GM21390 (cell line): ENCODE data around the gene ARRDC3.
"Not testable (repeated sequence)": the region's sequence is repeated elsewhere in the genome, so short reads cannot be mapped to it uniquely, and the experiment has no call there.

ENCODE experiments used
- ATAC-seq: cut with Tn5 transposase; IDR thresholded peaks from one replicate; pipeline ENCODE4 v1.9.1; 2021; ENCODE audit not compliant: unreplicated experiment

Gene ARRDC3

DNA sequence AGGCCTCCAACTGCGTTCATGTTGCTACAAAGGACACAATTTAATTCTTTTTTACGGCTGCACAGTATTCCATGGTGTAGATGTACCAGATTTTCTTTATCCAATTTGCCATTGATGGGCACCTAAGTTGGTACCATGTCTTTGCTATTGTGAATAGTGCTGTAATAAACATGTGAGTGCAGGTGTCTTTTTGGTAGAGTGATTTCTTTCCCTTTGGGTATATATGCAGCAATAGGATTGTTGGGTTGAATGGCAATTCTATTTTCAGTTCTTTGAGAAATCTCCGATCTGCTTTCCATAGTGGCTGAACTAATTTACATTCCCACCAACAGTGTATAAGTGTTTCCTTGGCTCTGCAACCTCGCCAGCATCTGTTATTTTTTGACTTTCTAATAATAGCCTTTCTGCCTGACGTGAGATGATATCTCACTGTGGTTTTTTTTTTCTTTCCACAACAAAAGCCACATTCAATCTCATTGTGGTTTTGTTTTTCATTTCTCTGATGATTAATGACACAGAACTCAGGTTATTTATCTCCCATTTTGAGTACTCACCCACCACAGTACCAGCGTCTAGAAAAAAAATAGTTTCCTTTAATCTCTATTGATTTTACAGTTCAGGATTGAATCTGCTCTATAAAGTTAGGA is 21.9 kb downstream of the ARRDC3 start:
- peak; percentile 86 for ATAC-seq

DNA sequence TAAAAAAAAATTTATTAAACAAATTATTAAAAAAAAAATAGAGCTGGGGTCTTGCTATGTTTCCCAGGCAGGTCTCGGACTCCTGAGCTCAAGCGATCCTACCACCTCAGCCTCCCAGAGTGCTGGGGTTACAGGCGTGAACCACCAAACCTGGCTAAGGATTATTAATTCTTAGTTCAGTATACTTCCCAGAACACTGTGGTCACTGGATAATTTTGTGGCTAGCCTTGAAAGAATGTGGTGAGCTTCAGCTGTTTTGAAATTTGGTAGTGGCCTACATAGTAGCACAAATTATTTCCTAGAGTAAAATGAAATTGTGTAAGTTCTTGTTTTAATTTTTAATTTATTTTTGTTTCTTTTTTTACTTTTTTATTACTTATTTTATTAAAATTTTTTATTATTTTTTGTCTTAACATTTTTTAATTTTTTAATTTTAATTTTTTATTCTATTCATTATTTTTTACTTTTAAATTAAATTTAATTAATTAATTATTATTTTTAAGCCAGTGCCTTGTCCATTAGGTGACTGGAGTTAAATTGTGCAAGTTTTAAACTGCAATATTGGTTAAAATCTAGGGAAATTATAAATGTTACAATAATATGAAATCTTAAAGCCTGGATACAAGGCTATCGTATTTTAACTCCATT is 23.0 kb downstream of the ARRDC3 start:
- ATAC-seq = no peak

DNA sequence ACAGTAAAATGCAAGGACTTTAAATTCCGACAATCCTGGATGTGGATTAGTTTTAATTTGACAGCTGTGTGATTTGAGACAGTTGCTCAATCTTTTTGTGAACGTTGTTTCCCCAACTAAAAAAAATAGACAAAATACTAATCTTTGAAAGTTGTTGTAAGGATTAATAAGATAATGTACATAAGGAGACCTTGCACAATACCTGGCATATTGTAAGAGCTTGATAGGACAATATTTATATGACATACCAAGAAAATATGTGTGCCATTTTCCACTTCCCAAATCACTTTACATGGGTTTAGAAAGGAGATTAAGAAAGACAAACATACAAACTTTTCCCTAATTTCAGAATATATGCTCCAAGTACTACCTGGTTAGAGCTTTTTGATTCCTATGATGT is 25.3 kb downstream of the ARRDC3 start:
- no peak for ATAC-seq

DNA sequence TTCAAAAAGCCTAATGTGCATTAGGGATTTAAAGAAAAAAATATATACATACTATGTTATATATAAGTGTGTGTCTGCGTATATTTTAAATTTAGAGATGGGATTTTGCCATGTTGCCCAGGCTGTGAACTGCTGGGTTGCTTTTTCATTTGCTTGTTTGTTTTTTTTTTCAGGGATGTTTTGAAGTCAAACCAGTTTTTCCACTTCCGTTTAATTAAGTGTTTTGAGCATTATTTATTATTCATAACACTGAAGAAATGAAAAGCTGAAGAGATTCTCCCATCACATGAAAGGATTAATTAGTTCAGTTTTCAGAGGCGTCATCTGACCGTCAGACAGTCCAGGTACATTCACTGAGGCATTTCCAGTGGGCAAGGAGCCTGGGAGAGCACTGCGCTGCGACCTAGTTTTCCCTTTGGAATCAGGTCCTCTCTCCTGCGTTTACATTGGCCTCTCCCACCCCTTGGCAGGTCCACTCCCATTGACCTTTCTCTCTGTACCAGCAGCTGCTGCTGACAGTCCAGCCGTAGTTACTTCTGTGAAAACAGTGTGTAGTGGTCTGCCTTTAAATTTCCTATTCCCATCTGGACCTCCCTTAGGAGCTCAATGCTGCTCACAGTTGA is 26.0 kb downstream of the ARRDC3 start:
- ATAC-seq = no peak

DNA sequence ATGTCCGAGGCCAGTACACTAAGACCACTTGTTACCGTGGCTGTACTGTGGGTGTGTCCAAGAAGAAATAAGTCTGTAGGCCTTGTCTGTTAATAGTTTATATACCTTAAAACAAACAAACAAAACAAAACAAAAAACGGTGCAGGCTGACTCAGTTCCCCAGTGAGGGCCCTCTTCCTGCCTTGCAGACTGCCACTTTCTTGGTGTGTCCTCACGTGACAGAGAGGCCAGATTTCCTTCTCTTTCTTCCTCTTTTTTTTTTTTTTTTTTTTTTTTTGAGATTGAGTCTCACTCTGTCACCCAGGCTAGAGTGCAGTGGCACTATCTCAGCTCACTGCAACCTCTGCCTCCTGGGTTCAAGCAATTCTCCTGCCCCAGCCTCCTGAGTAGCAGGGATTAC is 28.2 kb downstream of the ARRDC3 start:
- ATAC-seq = not testable (repeated sequence)

DNA sequence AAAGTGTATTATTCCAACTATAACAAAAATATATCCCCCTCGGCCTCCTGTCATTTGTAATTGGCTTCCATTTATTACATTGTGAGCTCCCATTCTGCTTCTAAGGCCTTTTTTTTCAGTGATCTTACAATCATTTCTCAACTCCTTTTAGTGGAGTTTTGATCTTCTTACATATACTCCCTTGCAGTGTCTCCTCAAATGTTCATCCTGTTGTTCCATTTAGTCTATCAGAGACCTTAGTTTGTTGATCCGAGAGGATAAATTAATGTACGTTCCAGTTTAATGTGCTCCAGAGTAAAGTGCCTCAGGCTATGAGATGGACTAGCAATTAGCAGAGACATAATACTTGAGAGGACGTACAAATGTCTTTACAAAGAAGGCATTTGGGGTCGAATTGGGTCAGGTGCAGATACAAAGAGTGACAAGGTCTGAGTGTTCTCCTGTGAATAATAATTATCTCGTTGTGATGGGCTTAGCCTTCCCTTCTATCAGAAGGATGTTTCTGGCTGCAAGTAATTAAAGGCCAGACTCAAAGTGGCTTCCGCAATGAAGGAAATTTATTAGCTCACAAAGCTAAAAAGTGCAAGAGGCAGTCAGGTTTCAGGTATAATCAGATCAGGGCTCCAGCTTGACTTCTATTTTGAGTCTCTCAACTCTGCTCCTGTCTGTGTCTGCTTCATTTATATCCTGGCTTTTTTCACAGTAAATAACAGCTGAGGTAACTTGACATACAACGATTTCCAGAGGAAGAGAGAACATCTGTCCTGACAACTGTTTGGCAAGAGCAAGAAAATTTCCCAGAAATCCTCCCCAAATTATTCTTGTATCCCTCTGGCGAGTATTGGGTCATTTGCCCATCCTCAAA is 30.1 kb downstream of the ARRDC3 start:
- no peak for ATAC-seq

DNA sequence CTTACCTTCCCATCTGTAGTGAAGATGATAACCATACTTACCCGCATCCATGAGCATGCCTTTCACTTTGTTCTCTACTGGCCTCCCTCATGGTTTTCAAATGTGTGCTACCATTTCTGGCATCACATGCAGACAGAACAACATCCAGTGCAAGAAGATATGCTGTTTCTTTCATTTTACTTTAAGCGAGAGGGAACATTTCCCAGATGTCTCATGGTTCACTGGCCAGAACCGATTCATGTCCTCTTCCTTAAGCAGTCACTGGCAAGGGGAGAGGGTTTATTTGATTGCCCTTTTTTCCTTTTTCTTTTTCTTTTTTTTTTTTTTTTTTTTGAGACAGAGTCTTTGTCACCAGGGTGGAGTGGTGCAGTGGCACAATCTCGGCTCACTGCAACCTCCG is 37.7 kb downstream of the ARRDC3 start:
- ATAC-seq = no peak

DNA sequence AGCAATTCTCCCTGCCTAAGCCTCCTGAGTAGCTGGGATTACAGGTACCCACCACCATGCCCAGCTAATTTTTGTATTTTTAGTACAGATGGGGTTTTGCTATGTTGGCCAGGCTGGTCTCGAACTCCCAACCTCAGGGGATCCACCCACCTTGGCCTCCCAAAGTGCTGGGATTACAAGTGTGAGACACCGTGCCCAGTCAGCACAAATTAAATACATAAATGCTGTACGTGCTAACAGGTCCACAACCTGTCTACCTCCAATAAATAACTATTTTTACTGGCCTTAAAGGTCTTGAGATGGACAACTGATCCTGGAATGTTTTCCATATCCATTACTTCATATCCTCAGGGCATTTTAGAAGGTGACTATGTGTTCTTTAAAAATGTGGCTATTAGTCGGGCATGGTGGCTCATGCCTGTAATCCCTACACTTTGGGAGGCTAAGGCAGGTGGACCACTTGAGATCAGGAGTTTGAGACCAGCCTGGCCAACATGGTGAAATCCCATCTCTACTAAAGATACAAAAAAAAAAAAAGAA is 38.4 kb downstream of the ARRDC3 start:
- not testable (repeated sequence) for ATAC-seq

DNA sequence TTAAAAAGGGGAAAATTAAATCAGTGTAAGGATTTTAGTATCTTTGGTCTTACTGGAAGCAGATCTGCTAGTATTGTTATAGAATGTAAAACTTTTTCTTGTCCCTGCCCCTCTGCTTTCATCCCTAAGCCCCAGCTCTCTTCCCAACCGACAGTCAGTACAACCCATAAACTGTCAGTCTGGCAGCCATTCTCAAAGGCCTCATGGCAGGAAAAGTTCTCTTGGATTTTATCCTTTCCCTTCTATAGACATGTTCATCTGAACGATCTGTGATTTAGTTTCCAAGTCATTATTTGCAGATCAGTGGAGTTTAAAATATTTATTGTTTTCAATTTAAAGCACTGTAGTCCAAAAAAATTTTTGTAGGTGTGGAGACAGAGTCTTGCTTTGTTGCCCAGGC is 39.2 kb downstream of the ARRDC3 start:
- no peak for ATAC-seq

DNA sequence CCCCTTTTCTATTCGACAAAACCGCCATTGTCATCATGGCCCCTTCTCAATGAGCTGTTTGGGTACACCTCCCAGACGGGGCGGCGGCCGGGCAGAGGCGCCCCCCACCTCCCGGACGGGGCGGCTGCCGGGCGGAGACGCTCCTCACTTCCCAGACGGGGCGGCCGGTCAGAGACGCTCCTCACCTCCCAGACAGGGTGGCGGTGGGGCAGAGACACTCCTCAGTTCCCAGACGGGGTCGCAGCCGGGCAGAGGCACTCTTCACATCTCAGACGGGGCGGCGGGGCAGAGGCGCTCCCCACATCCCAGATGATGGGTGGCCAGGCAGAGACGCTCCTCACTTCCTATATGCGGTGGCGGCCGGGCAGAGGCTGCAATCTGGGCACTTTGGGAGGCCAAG is 40.2 kb downstream of the ARRDC3 start:
- not testable (repeated sequence) for ATAC-seq

DNA sequence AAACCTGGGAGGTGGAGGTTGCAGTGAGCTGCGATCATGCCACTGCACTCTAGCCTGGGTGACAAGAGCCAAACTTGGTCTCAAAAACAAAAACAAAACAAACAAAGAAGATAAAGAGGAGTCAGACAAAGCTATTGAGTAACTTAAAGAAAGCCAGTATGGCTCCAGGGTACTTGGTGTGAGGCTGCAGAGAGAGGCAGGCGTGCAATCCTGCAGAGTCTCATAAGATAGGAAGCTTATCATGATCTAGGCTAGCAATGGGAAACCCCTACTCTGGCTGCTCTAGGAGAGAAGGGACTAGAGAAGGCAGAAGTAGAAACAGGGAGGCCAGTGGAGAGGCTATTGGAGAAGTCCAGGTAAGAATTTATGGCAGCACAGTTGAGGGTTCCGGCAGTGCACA is 42.0 kb downstream of the ARRDC3 start:
- no peak for ATAC-seq

DNA sequence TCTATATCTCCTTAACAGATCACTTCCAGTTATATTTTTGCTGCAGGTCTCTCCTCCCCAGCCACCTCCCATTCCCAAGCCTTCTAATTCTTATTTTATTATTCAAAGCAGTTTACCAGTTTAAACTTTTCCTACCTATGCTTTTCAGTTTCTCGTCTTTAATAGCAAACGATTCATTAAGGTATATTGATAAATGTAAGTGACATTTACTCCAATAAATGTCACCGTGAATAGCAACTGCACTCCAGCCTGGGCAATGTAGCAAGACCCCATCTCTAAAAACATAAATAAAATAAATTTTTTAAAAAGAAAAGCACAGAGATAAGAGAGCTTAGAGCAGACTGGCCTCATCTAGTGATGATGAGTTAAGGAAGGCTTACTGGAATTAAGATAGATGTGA is 42.6 kb downstream of the ARRDC3 start:
- no peak for ATAC-seq

DNA sequence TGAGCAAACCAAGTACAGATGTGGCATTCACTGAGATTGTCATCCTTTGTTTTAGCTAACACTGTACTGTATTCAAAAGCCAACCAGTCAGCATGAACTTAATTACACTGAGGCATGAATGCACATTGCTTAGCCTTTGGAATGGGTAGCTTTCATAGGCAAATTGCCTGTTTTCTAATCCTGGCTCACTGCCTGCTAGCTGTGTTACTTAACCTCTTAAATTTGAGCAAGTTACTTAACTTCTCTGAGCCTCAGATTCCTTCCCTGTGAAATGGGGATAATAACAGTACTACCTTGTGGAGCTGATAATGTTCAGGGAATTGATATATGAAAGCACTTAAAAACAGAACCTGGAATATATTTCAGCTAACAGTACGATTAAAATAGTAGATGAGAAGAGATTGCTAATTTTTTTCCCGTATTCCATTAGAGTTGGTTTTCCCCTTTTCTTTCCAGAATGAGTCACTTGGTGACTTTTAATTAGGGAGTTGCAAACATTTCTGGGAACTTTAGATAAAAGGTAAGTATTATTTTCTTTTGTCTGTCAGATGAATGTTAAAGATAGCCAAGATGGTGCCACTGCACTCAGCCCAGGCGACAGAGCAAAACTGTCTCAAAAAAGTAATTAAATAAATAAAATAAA is 43.9 kb downstream of the ARRDC3 start:
- ATAC-seq = no peak

DNA sequence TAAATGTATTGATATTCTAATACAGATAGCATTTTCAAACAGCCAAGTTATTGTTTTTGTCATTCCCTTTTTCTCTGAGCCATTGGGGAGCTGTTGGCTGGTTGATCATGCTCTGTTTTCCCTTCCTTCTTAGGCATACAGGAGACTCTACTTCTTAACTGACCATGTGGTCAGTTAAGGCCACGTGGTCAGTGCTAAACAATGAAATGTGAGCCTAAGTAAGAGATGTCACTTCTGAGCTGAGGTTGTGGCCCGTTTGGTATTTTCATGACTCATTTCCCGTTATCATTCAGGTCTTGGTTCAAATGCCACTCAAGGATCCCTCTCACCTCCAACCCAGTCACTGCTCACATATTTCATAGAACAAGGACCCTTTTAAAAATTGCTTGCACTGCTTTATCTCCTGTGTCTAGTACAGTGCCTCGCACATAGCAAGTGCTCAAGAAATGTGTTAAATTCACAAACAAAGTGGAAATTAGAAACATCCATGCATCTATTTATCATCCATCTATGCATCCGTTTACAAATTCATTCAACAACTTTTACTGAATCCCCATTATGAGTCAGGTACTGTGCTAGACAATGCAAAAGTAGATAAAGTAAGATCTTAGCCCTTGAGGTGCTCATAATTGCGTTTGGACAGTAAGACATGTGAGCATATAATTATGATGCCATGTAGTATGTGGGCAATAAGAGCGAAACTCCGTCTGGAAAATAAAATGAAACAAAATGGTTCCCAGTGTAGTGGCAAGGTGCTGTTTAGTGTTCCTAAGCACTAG is 50.7 kb downstream of the ARRDC3 start:
- ATAC-seq = peak; percentile 50

DNA sequence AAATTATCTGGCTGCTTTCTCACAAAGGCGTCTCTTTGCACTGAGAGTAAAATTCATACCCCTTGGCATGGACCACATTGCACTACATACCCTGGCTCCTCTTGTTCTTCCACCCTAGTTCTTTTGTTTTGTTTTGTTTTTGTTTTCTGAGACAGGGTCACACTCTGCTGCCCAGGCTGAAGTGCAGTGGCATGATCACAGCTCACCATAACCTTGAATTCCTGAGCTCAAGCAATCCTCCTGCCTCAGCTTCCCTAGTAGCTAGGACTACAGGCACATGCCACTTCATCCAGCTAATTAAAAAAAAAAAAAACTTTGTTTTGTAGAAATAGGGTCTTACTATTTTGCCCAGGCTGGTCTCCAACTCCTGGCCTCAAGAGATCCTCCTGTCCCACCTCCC is 51.4 kb downstream of the ARRDC3 start:
- no peak for ATAC-seq

DNA sequence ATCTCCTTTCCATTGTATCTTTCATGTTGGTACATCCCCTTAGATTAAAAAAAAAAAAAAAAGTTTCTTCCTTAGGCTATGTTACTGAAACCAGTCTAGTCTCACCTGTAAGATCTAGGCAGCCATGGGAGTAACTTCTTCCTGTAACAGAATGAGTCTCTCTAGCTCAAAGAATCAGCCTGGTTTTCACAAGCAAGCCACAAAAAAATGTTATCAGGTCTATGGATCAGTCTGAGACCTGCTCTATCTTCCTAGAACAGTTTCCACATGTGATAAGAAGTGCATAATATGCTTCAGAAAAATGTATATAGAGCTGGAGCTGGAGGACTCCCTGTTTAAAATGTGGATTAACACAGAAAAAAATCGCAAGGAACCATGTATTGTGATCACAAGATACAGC is 53.8 kb downstream of the ARRDC3 start:
- ATAC-seq = no peak

DNA sequence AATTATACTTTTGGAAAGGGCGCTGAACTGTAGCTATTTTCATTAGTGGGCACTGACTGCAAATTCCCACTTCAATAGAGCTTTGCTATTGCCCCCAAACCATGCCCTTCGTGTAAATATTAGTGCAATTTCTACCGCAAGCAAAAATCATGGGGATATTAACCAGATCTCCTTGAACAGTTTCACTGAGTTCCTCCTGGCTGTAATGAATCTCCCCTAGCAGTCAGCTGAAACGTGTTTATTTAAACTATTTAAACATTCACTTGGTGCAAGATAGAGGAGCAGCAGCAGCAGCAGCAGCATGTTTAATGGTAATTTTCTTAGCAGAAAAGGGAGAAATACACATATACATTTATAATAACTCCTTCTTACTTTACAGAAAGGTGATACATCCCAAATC is 54.4 kb downstream of the ARRDC3 start:
- no peak for ATAC-seq

DNA sequence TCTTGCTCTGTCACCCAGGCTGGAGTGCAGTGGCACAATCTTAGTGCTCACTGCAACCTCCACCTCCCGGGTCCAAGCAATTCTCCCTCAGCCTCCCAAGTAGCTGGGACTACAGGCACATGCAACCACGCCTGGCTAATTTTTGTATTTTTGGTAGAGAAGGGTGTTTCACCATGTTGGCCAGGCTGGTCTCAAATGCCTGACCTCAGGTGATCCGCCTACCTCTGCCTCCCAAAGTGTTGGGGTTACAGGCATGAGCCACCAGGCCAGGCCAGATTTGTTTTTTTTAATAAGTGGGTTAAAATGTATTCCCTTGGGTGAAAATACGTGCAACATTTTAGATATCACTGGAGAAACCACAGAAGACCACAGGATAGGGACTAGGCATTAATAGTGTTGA is 60.1 kb downstream of the ARRDC3 start:
- not testable (repeated sequence) for ATAC-seq

DNA sequence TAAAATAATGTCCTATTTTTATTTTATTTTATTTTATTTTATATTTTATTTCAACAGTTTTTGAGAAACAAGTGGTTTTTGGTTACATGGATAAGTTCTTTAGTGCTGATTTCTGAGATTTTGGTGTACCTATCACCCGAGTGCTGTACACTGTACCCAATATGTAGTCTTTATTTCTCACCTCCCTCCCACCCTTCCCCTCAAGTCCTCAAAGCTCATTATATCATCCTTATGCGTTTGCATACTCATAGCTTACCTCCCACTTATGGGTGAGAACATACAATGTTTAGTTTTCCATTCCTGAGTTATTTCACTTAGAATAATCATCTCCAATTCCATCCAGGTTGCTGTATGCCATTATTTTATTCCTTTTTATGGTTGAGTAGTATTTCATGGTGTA is 63.5 kb downstream of the ARRDC3 start:
- no peak for ATAC-seq

DNA sequence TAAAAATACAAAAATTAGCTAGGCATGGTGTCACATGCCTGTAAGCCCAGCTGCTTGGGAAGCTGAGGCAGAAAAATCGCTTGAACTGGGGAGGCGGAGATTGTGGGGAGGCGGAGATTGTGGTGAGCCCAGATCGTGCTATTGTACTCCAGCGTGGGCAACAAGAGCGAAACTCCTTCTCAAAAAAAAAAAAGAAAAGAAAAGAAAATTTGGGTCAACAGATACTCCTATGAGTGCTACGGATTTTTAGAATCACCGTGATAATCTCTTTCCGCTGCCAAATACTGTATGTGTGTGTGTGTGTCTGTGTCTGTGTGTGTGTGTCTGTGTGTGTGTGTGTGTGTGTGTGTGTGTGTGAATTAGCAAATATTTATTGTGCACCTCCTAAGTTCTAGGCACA is 64.4 kb downstream of the ARRDC3 start:
- ATAC-seq = no peak
